IMR-90 (cell line): ENCODE measurements around the gene YKT6.

Source experiments
- CEBPB ChIP-seq: IDR thresholded peaks from 2 replicates; pipeline ENCODE4 v1.6.1; 2012; ENCODE audit warnings: low read depth, low read length, improper control_type of control experiment
- CHD1 ChIP-seq: IDR thresholded peaks from 2 replicates; pipeline ENCODE4 v1.6.1; 2012; ENCODE audit warnings: low read depth, low read length, improper control_type of control experiment
- NFE2L2 ChIP-seq: fragments of 150-350 bp; IDR thresholded peaks from 2 replicates; pipeline ENCODE4 v1.6.1; 2016; ENCODE audit warnings: low read depth, mild to moderate bottlenecking, low read length
- POLR2A ChIP-seq: IDR thresholded peaks from 2 replicates; pipeline ENCODE4 v1.6.1; 2012; ENCODE audit warnings: mild to moderate bottlenecking, low read depth, low read length
- SMC3 ChIP-seq: fragments of 150-350 bp; IDR thresholded peaks from 2 replicates; pipeline ENCODE4 v1.6.1; 2016; ENCODE audit warnings: low read depth, mild to moderate bottlenecking, antibody characterized with exemption, low read length, moderate library complexity
- TF ChIP-seq, protein P1 (sequence below): conservative IDR thresholded peaks from 2 replicates; pipeline ENCODE4 v1.5.1; 2012; ENCODE audit warnings: mild to moderate bottlenecking, low read depth, low read length, improper control_type of control experiment
- TF ChIP-seq, protein P2 (sequence below): fragments of 150-350 bp; IDR thresholded peaks from 2 replicates; pipeline ENCODE4 v1.6.1; 2017; ENCODE audit warnings: mild to moderate bottlenecking, antibody characterized with exemption, low read length, low read depth

DNA sequence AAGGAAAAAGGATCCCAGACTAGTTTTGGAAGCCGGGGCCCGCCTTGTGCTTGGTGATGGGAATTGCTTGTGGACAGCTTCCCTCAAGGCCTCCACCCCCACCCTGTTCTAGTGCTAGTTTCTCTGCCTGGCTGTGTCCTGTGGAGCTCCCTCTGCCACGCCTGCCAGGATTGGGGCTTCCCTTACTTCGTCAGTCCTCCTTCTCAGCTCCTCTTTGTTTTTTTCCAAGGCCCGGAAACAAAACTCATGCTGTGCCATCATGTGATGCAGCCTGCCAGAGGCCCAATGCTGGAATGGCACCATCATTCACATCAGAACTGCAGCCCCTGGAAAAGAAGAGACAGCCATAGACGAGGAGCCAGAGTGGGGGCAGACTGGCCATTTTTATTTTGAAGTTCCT, 11.2 kb downstream of the YKT6 start:
- TF ChIP-seq POLR2A: no peak
- TF ChIP-seq CEBPB: no peak
- TF ChIP-seq, protein P1, sequence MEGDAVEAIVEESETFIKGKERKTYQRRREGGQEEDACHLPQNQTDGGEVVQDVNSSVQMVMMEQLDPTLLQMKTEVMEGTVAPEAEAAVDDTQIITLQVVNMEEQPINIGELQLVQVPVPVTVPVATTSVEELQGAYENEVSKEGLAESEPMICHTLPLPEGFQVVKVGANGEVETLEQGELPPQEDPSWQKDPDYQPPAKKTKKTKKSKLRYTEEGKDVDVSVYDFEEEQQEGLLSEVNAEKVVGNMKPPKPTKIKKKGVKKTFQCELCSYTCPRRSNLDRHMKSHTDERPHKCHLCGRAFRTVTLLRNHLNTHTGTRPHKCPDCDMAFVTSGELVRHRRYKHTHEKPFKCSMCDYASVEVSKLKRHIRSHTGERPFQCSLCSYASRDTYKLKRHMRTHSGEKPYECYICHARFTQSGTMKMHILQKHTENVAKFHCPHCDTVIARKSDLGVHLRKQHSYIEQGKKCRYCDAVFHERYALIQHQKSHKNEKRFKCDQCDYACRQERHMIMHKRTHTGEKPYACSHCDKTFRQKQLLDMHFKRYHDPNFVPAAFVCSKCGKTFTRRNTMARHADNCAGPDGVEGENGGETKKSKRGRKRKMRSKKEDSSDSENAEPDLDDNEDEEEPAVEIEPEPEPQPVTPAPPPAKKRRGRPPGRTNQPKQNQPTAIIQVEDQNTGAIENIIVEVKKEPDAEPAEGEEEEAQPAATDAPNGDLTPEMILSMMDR: no peak
- TF ChIP-seq CHD1: no peak
- TF ChIP-seq, protein P2, sequence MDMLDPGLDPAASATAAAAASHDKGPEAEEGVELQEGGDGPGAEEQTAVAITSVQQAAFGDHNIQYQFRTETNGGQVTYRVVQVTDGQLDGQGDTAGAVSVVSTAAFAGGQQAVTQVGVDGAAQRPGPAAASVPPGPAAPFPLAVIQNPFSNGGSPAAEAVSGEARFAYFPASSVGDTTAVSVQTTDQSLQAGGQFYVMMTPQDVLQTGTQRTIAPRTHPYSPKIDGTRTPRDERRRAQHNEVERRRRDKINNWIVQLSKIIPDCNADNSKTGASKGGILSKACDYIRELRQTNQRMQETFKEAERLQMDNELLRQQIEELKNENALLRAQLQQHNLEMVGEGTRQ: no peak
- TF ChIP-seq NFE2L2: no peak
- TF ChIP-seq SMC3: no peak
